Effector CD4-positive, alpha-beta T cell (primary cell): ENCODE measurements around the gene CCDC157.

Experiments used
- DNase-seq: peaks from one replicate; pipeline ENCODE4 v3.0.0-alpha.2; 2020

CCDC157 gene

GRCh38 chr22:30357650-30358215 lies 926 bp downstream of the CCDC157 start:
- DNase-seq: no peak

GRCh38 chr22:30358541-30358940 lies 1.7 kb downstream of the CCDC157 start:
- DNase-seq: no peak

- DNase-seq: no peak
These were observed 5.3 kb downstream of the CCDC157 start for GRCh38 chr22:30361916-30362650.

GRCh38 chr22:30362651-30363281 lies 6.0 kb downstream of the CCDC157 start:
- DNase-seq: no peak

GRCh38 chr22:30365891-30366290 lies 9.1 kb downstream of the CCDC157 start:
- no peak for DNase-seq

- DNase-seq: no peak
These were observed 11.6 kb downstream of the CCDC157 start for GRCh38 chr22:30368420-30368819.

GRCh38 chr22:30370641-30371230 lies 13.9 kb downstream of the CCDC157 start:
- no peak for DNase-seq

GRCh38 chr22:30371321-30371720 lies 14.5 kb downstream of the CCDC157 start:
- DNase-seq: no peak

- DNase-seq: no peak
These were observed 15.2 kb downstream of the CCDC157 start for GRCh38 chr22:30371981-30372380.

- no peak for DNase-seq
These were observed 16.1 kb downstream of the CCDC157 start for GRCh38 chr22:30372915-30373314.

GRCh38 chr22:30373331-30374325 lies 16.8 kb downstream of the CCDC157 start:
- no peak for DNase-seq

- DNase-seq: no peak
These were observed 18.6 kb downstream of the CCDC157 start for GRCh38 chr22:30375312-30375849.

GRCh38 chr22:30380011-30380410 lies 23.2 kb downstream of the CCDC157 start:
- no peak for DNase-seq

- DNase-seq: no peak
These were observed 24.5 kb downstream of the CCDC157 start for GRCh38 chr22:30381264-30381663.

- no peak for DNase-seq
These were observed 25.5 kb downstream of the CCDC157 start for GRCh38 chr22:30382340-30382739.

GRCh38 chr22:30383061-30383460 lies 26.3 kb downstream of the CCDC157 start:
- DNase-seq: no peak

- DNase-seq: no peak
These were observed 29.1 kb downstream of the CCDC157 start for GRCh38 chr22:30385942-30386341.

GRCh38 chr22:30386608-30386959 lies 29.8 kb downstream of the CCDC157 start:
- no peak for DNase-seq

- peak; percentile 70 for DNase-seq
These were observed 30.4 kb downstream of the CCDC157 start, which contains the start of gene RNF215 for GRCh38 chr22:30386960-30387827. RNF215 (minus strand) TSS chr22:30387411; CDS start chr22:30387313, 98 bp downstream.

GRCh38 chr22:30390974-30391691 lies 34.3 kb downstream of the CCDC157 start:
- DNase-seq: peak; percentile 75
